HL-60/S4 treated with retinoic acid at 250 ng/mL for 4 days and 3 days (cell line): ENCODE data around the gene GTF2F1.
"Not testable (repeated sequence)": the region's sequence is repeated elsewhere in the genome, so short reads cannot be mapped to it uniquely, and the experiment has no call there.

ENCODE experiments used
- in situ Hi-C: fragments of 300-500 bp; cut with MboI; formaldehyde crosslinking; loops from 2 replicates; pipeline ENCODE4 v1.7.0; 2022; ENCODE audit warnings: low sequenced_read_pairs

GTF2F1 gene

GRCh38 chr19:6387372-6387771 lies 5.6 kb downstream of the GTF2F1 start:
- in situ Hi-C loops: no loop called here

GRCh38 chr19:6384381-6384780 lies 8.6 kb downstream of the GTF2F1 start:
- in situ Hi-C loops: no loop called here

GRCh38 chr19:6383188-6383587 lies 9.8 kb downstream of the GTF2F1 start:
- in situ Hi-C loops: no loop called here

- in situ Hi-C loops: no loop called here
Observed at GRCh38 chr19:6381030-6381750, 11.8 kb downstream of the GTF2F1 start.

- in situ Hi-C loops: no loop called here
Observed at GRCh38 chr19:6379744-6380143, 13.2 kb downstream of the GTF2F1 start.

- in situ Hi-C loops: no loop called here
Observed at GRCh38 chr19:6378486-6378885, 14.5 kb downstream of the GTF2F1 start.

GRCh38 chr19:6378041-6378440 lies 14.9 kb downstream of the GTF2F1 start:
- in situ Hi-C loops: no loop called here

- in situ Hi-C loops: no loop called here
Observed at GRCh38 chr19:6376512-6377190, 16.3 kb downstream of the GTF2F1 start.

- in situ Hi-C loops: no loop called here
Observed at GRCh38 chr19:6375411-6376010, 17.5 kb downstream of the GTF2F1 start, which contains the start of gene PSPN. TSS of gene PSPN (minus strand) at chr19:6375933. CDS start at chr19:6375849, 84 bp downstream.

- in situ Hi-C loops: no loop called here
Observed at GRCh38 chr19:6374711-6375410, 18.1 kb downstream of the GTF2F1 start.

- in situ Hi-C loops: no loop called here
Observed at GRCh38 chr19:6374161-6374709, 18.7 kb downstream of the GTF2F1 start.

- in situ Hi-C loops: no loop called here
Observed at GRCh38 chr19:6373813-6374108, 19.2 kb downstream of the GTF2F1 start.

GRCh38 chr19:6373096-6373812 lies 19.7 kb downstream of the GTF2F1 start:
- in situ Hi-C loops: no loop called here

- in situ Hi-C loops: no loop called here
Observed at GRCh38 chr19:6372594-6373095, 20.3 kb downstream of the GTF2F1 start, which contains the start of gene ALKBH7. TSS of gene ALKBH7 (plus strand) at chr19:6372794. CDS start at chr19:6372821, 27 bp downstream.

- in situ Hi-C loops: no loop called here
Observed at GRCh38 chr19:6364353-6364752, 28.6 kb downstream of the GTF2F1 start.

GRCh38 chr19:6362351-6362801 lies 30.6 kb downstream of the GTF2F1 start:
- in situ Hi-C loops: no loop called here

GRCh38 chr19:6362027-6362350 lies 31.0 kb downstream of the GTF2F1 start:
- in situ Hi-C loops: no loop called here

- in situ Hi-C loops: not testable (repeated sequence)
Observed at GRCh38 chr19:6360857-6361216, 32.1 kb downstream of the GTF2F1 start.

- in situ Hi-C loops: not testable (repeated sequence)
Observed at GRCh38 chr19:6360445-6360844, 32.5 kb downstream of the GTF2F1 start.

GRCh38 chr19:6359568-6360341 lies 33.2 kb downstream of the GTF2F1 start:
- in situ Hi-C loops: no loop called here
